Natural killer cell (primary cell): Measurements from ENCODE around the gene DEFB118. TPM values are rescaled to one million over a fixed set of nuclear protein-coding genes. Genes with fewer than 3 reads are reported as not detected.

Source experiments
- ATAC-seq, 3 donors: fragments of 150-1000 bp in 2 of 3; fragments of 200-7000 bp in 1 of 3; cut with Tn5 transposase; 1 replicate in 1 of 3; 2 replicates in 2 of 3; pipeline ENCODE4 v1.10.0; 2021; ENCODE audit warnings: mild to moderate bottlenecking in 2 of 3, moderate library complexity in 2 of 3
- DNase-seq, 2 donors: peaks; one replicate each; pipeline versions ENCODE4 v3.0.0 to v3.0.0-alpha.2; 2013 to 2021; ENCODE audit warnings: mixed read lengths in 1 of 2
- H3K27ac ChIP-seq: one replicate; pipeline ENCODE4 v1.5.1; 2013; ENCODE audit warnings: mild to moderate bottlenecking, low read length
- H3K27me3 ChIP-seq: one replicate; pipeline ENCODE4 v1.6.1; 2013; ENCODE audit warnings: low read length; ENCODE audit not compliant: control insufficient read depth, insufficient read depth
- H3K36me3 ChIP-seq: one replicate; pipeline ENCODE4 v1.6.1; 2013; ENCODE audit warnings: low read length; ENCODE audit not compliant: control insufficient read depth, insufficient read depth
- H3K4me1 ChIP-seq: one replicate; pipeline ENCODE4 v1.6.1; 2013; ENCODE audit warnings: low read length; ENCODE audit not compliant: control insufficient read depth, insufficient read depth
- H3K4me3 ChIP-seq: one replicate; pipeline ENCODE4 v1.5.1; 2013; ENCODE audit warnings: low read length
- H3K9me3 ChIP-seq: one replicate; pipeline ENCODE4 v1.6.1; 2013; ENCODE audit warnings: low read length; ENCODE audit not compliant: control insufficient read depth, insufficient read depth
- H3K27ac Mint-ChIP-seq, 2 donors: one replicate each; pipeline ENCODE4 v1.8.0; 2022; ENCODE audit warnings: mild to moderate bottlenecking in 2 of 2, mixed read lengths in 2 of 2, moderate library complexity in 1 of 2
- H3K27me3 Mint-ChIP-seq, 2 donors: one replicate each; pipeline ENCODE4 v1.8.0; 2022; ENCODE audit warnings: low read depth in 2 of 2, mixed read lengths in 2 of 2
- H3K36me3 Mint-ChIP-seq: one replicate; pipeline ENCODE4 v1.8.0; 2022; ENCODE audit warnings: mixed read lengths
- H3K4me1 Mint-ChIP-seq, 2 donors: one replicate each; pipeline ENCODE4 v1.8.0; 2022; ENCODE audit warnings: mixed read lengths in 2 of 2
- H3K4me3 Mint-ChIP-seq: one replicate; pipeline ENCODE4 v1.8.0; 2022; ENCODE audit warnings: mild to moderate bottlenecking, moderate library complexity, mixed read lengths
- H3K9me3 Mint-ChIP-seq, 2 donors: one replicate each; pipeline ENCODE4 v1.8.0; 2022; ENCODE audit warnings: mixed read lengths in 2 of 2
- WGBS: methylation state at CpG from one replicate; pipeline ENCODE4 v1.1.7; 2013; ENCODE audit warnings: missing lambda C conversion rate; ENCODE audit not compliant: insufficient coverage; 5-methylcytosine and 5-hydroxymethylcytosine counted together
- intact Hi-C: fragments of 100-400 bp; cut with micrococcal nuclease; formaldehyde crosslinking; loops from one replicate; pipeline ENCODE4 v1.14.2; 2022
- total RNA-seq, 4 donors: library from RNA; stranded (reverse); fragments of 120-200 nt in 1 of 4; gene quantifications; one replicate each; pipeline versions ENCODE4 v1.2.3 to v1.2.4, GENCODE V29; 2013 to 2022
- TF ChIP-seq, protein P1 (sequence below): fragments of 200-600 bp; IDR thresholded peaks from one replicate; pipeline ENCODE4 v1.8.0; 2022; ENCODE audit warnings: antibody characterized with exemption

The DEFB118 gene
- total RNA-seq, 3 donors from 2014 or later (not counting 1 experiment from before 2014, with no cell fraction given): not detected

DNA sequence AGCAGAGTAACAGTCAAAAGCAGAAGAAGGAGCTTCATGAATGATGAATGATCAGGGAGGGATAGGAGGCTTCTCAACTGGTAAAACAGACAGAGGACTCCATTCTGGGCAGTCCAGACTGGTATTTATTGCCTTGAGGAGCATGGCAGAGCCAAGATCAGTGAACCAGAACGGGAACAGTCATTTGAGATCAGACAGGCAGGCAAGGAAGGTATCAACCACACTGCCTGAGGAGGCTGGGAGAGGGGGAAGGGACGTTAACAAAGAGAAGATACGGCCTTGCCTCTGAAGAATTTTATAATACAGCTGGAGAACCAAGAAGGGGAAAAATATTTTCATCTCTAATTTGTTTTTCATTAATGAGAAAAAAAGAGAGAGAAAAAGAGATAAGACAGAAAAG, 37.7 kb downstream of the DEFB118 start, which contains the start of gene DEFB121:
Gene DEFB121, minus strand, starts transcription at position 101 of the 400 bp plus-strand sequence. Its CDS starts 63 bp downstream, at position 38.
- H3K4me1 Mint-ChIP-seq: no peaks in the 10 kb centered on the region
- Histone ChIP-seq H3K36me3 (no peaks in the 10 kb centered on the region), H3K27me3 (peaks cover 2% of the 10 kb centered on the region), H3K4me1 (no peaks in the 10 kb centered on the region), H3K4me3 (no peak within 1 kb of the TSS), H3K27ac (no peak within 1 kb of the TSS), H3K9me3 (no peaks in the 10 kb centered on the region)
- intact Hi-C loops: no loop called here
- no peaks in the 10 kb centered on the region for H3K9me3 Mint-ChIP-seq
- TF ChIP-seq, protein P1, sequence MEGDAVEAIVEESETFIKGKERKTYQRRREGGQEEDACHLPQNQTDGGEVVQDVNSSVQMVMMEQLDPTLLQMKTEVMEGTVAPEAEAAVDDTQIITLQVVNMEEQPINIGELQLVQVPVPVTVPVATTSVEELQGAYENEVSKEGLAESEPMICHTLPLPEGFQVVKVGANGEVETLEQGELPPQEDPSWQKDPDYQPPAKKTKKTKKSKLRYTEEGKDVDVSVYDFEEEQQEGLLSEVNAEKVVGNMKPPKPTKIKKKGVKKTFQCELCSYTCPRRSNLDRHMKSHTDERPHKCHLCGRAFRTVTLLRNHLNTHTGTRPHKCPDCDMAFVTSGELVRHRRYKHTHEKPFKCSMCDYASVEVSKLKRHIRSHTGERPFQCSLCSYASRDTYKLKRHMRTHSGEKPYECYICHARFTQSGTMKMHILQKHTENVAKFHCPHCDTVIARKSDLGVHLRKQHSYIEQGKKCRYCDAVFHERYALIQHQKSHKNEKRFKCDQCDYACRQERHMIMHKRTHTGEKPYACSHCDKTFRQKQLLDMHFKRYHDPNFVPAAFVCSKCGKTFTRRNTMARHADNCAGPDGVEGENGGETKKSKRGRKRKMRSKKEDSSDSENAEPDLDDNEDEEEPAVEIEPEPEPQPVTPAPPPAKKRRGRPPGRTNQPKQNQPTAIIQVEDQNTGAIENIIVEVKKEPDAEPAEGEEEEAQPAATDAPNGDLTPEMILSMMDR: no peak
- WGBS: 61% methylated on average over 3 of the region's 3 CpGs
- no peak for ATAC-seq
- no peak for DNase-seq
- peaks cover 0 to 3% of the 10 kb centered on the region in 2 donors for H3K27me3 Mint-ChIP-seq
- no peaks in the 10 kb centered on the region for H3K36me3 Mint-ChIP-seq
- H3K27ac Mint-ChIP-seq: no peak within 1 kb of the TSS
- H3K4me3 Mint-ChIP-seq: no peak within 1 kb of the TSS

DNA sequence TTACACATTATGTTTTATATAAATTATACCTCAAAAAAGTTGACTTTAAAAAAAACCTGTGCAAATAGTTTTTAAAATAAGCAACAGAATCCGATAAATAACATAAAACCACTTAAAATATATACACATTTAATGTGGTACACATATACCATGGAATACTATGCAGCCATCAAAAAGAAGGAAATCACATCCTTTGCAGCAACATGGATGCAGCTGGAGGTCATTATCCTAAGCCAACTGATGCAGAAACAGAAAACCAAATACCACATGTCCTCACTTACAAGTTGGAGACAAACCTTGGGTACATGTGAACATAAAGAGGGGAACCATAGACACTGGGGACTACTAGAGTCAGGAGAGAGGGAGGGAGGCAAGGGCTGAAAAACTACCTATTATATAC, 41.6 kb downstream of the DEFB118 start:
- H3K9me3 Mint-ChIP-seq: no peaks in the 10 kb centered on the region
- Histone ChIP-seq H3K4me3 (no peak overlapping the region), H3K9me3 (no peaks in the 10 kb centered on the region), H3K4me1 (no peaks in the 10 kb centered on the region), H3K36me3 (no peaks in the 10 kb centered on the region), H3K27ac (no peak overlapping the region), H3K27me3 (peaks cover 2% of the 10 kb centered on the region)
- no peaks in the 10 kb centered on the region for H3K36me3 Mint-ChIP-seq
- no CpG with 5 or more reads among the region's 1 CpG for WGBS
- no peak for ATAC-seq
- H3K27ac Mint-ChIP-seq: no peak overlapping the region
- no peaks in the 10 kb centered on the region for H3K4me1 Mint-ChIP-seq
- intact Hi-C loops: no loop called here
- H3K27me3 Mint-ChIP-seq: peaks cover 0 to 5% of the 10 kb centered on the region in 2 donors
- no peak overlapping the region for H3K4me3 Mint-ChIP-seq
- TF ChIP-seq, protein P1: no peak
- no peak for DNase-seq

DNA sequence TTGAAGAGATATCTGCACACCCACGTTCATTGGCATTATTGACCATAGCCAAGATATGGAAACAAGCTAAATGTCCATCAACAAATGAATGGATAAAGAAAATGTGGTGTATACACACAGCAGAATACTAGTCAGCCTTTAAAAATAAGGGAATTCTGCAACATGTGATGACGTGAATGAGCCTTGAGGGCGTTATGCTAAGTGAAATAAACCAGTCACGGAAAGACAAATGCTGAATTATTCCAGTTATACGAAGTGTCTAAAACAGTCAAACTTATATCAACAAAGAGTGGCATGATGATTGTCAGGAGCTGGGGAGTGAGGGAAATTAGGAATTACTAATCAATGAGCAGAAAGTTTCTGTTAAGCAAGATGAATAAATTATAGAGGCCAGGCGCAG, 46.0 kb downstream of the DEFB118 start:
- H3K9me3 Mint-ChIP-seq: no peaks in the 10 kb centered on the region
- DNase-seq: no peak
- H3K36me3 ChIP-seq: no peaks in the 10 kb centered on the region
- H3K4me3 Mint-ChIP-seq: no peak overlapping the region
- no peak overlapping the region for H3K4me3 ChIP-seq
- H3K4me1 Mint-ChIP-seq: no peaks in the 10 kb centered on the region
- ATAC-seq: no peak
- H3K9me3 ChIP-seq: no peaks in the 10 kb centered on the region
- H3K27me3 ChIP-seq: peaks cover 2% of the 10 kb centered on the region
- TF ChIP-seq, protein P1: no peak
- H3K27me3 Mint-ChIP-seq: peaks cover 8% of the 10 kb centered on the region in 2 donors
- H3K27ac ChIP-seq: no peak overlapping the region
- H3K36me3 Mint-ChIP-seq: no peaks in the 10 kb centered on the region
- 84% methylated on average over 5 of the region's 6 CpGs for WGBS
- no peaks in the 10 kb centered on the region for H3K4me1 ChIP-seq
- H3K27ac Mint-ChIP-seq: no peak overlapping the region
- intact Hi-C loops: no loop called here

DNA sequence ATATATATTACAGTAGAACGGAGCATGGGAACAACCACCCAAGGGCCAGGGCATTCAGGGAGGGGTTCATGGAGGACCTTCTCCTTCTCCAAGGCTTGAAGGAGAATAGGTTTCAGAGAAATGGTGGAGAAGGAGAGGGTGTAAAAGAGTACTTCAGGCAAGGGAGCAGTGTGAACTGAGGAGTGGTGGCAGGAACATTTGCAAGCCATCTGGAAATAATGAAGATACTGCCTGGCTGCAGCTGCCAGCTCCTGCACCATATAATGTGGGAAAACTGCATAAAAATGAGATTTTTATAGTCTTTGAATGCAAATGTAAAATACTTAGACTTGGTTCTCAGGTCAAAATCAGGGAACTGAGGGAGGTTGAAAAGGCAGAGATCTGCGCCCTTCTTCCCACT, 47.3 kb downstream of the DEFB118 start:
- intact Hi-C loops: no loop called here
- H3K4me1 ChIP-seq: no peaks in the 10 kb centered on the region
- no peak overlapping the region for H3K27ac Mint-ChIP-seq

More for the DNA sequence above, 47.3 kb downstream of the DEFB118 start:
- 96% methylated on average over 2 of the region's 2 CpGs for WGBS
- H3K27me3 ChIP-seq: no peaks in the 10 kb centered on the region
- ATAC-seq (no peak), DNase-seq (no peak)
- H3K36me3 Mint-ChIP-seq: no peaks in the 10 kb centered on the region
- no peaks in the 10 kb centered on the region for H3K36me3 ChIP-seq
- H3K27ac ChIP-seq: no peak overlapping the region
- no peaks in the 10 kb centered on the region for H3K4me1 Mint-ChIP-seq
- no peaks in the 10 kb centered on the region for H3K9me3 Mint-ChIP-seq
- H3K4me3 ChIP-seq: no peak overlapping the region
- TF ChIP-seq, protein P1: no peak
- no peaks in the 10 kb centered on the region for H3K9me3 ChIP-seq
- H3K27me3 Mint-ChIP-seq: peaks cover 13 to 18% of the 10 kb centered on the region in 2 donors
- H3K4me3 Mint-ChIP-seq: no peak overlapping the region
